GM18499 (cell line): ENCODE results near the gene C15orf39.

ENCODE experiments used
- ATAC-seq: cut with Tn5 transposase; IDR thresholded peaks from one replicate; pipeline ENCODE4 v1.9.1; 2021; ENCODE audit warnings: moderate number of reproducible peaks; ENCODE audit not compliant: insufficient read depth, unreplicated experiment

Gene C15orf39

GRCh38 chr15:75171408-75171807 is 30.3 kb upstream of the C15orf39 start:
- ATAC-seq, result no peak

GRCh38 chr15:75172284-75172820 is 29.3 kb upstream of the C15orf39 start:
- ATAC-seq, result no peak

GRCh38 chr15:75174102-75174501 is 27.6 kb upstream of the C15orf39 start:
- no peak for ATAC-seq

GRCh38 chr15:75174729-75175128 is 27.0 kb upstream of the C15orf39 start:
- ATAC-seq, result no peak

- no peak for ATAC-seq
These were observed 25.3 kb upstream of the C15orf39 start for GRCh38 chr15:75176396-75176761.

- no peak for ATAC-seq
These were observed 24.2 kb upstream of the C15orf39 start for GRCh38 chr15:75177360-75178071.

- no peak for ATAC-seq
These were observed 23.3 kb upstream of the C15orf39 start for GRCh38 chr15:75178171-75178937.

GRCh38 chr15:75178938-75179745 is 22.5 kb upstream of the C15orf39 start:
- no peak for ATAC-seq

GRCh38 chr15:75179746-75180140 is 21.9 kb upstream of the C15orf39 start:
- ATAC-seq, result no peak

GRCh38 chr15:75181780-75182179 is 19.9 kb upstream of the C15orf39 start:
- ATAC-seq, result no peak

GRCh38 chr15:75182187-75183131 is 19.2 kb upstream of the C15orf39 start:
- no peak for ATAC-seq

- ATAC-seq, result no peak
These were observed 16.2 kb upstream of the C15orf39 start for GRCh38 chr15:75185271-75186029.

GRCh38 chr15:75186044-75186443 is 15.6 kb upstream of the C15orf39 start:
- ATAC-seq, result no peak

GRCh38 chr15:75188499-75188898 is 13.2 kb upstream of the C15orf39 start:
- no peak for ATAC-seq

GRCh38 chr15:75191235-75191634 is 10.4 kb upstream of the C15orf39 start:
- ATAC-seq, result no peak

GRCh38 chr15:75192307-75192706 is 9.4 kb upstream of the C15orf39 start:
- ATAC-seq, result no peak

GRCh38 chr15:75193272-75193671 is 8.4 kb upstream of the C15orf39 start:
- ATAC-seq, result no peak

GRCh38 chr15:75193976-75194375 is 7.7 kb upstream of the C15orf39 start:
- ATAC-seq, result no peak

GRCh38 chr15:75194397-75194796 is 7.3 kb upstream of the C15orf39 start:
- ATAC-seq, result no peak
